Measurements from ENCODE around the gene SPTLC2. TPM values are rescaled to one million over a fixed set of nuclear protein-coding genes. Genes with fewer than 3 reads are reported as not detected.
A peak's percentile ranks its signal among the peaks of the same experiment; 100 is the strongest.

SPTLC2 gene
- total and polyA plus RNA-seq, 2 of the 13 experiments (the other 11 are each of a cell fraction or from before 2014, with no cell fraction given), result 17.4 to 17.5 TPM

DNA sequence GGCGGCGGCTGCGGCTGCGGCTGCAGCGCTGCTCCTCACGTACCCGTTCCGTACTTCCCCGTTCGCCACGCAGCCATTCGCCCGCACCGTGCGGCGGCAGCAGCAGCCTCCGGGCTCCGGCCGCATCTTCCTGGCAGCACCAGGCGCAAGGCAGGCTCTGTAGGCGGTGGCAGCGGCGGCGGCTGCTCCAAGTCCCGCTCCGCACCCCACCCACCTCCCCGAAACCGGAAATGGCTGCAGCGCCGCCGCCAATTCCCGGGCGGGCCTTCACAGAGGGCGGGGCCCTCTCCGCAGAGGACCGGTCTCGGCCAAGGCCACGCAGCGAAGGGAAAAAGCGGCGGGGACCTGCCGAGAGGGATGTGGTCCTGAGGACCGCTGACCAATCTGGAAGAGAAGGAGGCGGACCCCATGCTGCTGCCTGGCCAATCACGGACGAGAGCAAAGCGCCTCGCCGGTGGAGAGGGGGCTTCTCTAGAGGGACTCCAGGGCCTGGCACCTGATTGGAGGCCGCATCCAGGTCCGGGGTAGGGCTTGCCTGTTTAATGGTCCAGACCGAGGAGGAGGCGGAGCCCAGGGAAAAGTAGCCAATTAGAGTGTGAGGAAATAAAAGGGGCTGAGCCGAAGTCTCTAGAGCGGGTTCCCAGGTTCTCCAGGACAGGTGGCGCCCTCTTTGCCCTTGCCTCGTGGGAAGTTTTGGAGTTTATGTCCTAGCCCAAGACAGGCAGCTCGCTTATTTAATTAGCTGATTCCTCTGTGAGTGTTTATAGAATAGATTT is at the start of gene SPTLC2 (continued):
- TF ChIP-seq, protein P1, sequence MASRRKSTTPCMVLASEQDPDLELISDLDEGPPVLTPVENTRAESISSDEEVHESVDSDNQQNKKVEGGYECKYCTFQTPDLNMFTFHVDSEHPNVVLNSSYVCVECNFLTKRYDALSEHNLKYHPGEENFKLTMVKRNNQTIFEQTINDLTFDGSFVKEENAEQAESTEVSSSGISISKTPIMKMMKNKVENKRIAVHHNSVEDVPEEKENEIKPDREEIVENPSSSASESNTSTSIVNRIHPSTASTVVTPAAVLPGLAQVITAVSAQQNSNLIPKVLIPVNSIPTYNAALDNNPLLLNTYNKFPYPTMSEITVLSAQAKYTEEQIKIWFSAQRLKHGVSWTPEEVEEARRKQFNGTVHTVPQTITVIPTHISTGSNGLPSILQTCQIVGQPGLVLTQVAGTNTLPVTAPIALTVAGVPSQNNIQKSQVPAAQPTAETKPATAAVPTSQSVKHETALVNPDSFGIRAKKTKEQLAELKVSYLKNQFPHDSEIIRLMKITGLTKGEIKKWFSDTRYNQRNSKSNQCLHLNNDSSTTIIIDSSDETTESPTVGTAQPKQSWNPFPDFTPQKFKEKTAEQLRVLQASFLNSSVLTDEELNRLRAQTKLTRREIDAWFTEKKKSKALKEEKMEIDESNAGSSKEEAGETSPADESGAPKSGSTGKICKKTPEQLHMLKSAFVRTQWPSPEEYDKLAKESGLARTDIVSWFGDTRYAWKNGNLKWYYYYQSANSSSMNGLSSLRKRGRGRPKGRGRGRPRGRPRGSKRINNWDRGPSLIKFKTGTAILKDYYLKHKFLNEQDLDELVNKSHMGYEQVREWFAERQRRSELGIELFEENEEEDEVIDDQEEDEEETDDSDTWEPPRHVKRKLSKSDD (CRISPR knock-in tag; IDR thresholded peaks at IDR 0.05; ENCODE audit: low read depth), result no peak
- TF ChIP-seq, protein P2, sequence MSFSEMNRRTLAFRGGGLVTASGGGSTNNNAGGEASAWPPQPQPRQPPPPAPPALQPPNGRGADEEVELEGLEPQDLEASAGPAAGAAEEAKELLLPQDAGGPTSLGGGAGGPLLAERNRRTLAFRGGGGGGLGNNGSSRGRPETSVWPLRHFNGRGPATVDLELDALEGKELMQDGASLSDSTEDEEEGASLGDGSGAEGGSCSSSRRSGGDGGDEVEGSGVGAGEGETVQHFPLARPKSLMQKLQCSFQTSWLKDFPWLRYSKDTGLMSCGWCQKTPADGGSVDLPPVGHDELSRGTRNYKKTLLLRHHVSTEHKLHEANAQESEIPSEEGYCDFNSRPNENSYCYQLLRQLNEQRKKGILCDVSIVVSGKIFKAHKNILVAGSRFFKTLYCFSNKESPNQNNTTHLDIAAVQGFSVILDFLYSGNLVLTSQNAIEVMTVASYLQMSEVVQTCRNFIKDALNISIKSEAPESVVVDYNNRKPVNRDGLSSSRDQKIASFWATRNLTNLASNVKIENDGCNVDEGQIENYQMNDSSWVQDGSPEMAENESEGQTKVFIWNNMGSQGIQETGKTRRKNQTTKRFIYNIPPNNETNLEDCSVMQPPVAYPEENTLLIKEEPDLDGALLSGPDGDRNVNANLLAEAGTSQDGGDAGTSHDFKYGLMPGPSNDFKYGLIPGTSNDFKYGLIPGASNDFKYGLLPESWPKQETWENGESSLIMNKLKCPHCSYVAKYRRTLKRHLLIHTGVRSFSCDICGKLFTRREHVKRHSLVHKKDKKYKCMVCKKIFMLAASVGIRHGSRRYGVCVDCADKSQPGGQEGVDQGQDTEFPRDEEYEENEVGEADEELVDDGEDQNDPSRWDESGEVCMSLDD (CRISPR knock-in tag; IDR thresholded peaks at IDR 0.05; ENCODE audit: borderline replicate concordance), result no peak
- peak; percentile 51; the same call in 1 of the 2 replicates for TF ChIP-seq ZNF788 (CRISPR knock-in tag; IDR thresholded peaks at IDR 0.05; ENCODE audit: borderline replicate concordance)
- TF ChIP-seq, protein P3, sequence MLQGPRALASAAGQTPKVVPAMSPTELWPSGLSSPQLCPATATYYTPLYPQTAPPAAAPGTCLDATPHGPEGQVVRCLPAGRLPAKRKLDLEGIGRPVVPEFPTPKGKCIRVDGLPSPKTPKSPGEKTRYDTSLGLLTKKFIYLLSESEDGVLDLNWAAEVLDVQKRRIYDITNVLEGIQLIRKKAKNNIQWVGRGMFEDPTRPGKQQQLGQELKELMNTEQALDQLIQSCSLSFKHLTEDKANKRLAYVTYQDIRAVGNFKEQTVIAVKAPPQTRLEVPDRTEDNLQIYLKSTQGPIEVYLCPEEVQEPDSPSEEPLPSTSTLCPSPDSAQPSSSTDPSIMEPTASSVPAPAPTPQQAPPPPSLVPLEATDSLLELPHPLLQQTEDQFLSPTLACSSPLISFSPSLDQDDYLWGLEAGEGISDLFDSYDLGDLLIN (CRISPR knock-in tag; IDR thresholded peaks at IDR 0.05; ENCODE audit: borderline replicate concordance), result no peak
- peak; percentile 74; the same call in 1 of the 2 replicates for TF ChIP-seq ERF (CRISPR knock-in tag; IDR thresholded peaks at IDR 0.05)
- no peak for TF ChIP-seq HDAC6 (IDR thresholded peaks at IDR 0.05; ENCODE audit: low read depth, low read length)
- TF ChIP-seq, protein P4, sequence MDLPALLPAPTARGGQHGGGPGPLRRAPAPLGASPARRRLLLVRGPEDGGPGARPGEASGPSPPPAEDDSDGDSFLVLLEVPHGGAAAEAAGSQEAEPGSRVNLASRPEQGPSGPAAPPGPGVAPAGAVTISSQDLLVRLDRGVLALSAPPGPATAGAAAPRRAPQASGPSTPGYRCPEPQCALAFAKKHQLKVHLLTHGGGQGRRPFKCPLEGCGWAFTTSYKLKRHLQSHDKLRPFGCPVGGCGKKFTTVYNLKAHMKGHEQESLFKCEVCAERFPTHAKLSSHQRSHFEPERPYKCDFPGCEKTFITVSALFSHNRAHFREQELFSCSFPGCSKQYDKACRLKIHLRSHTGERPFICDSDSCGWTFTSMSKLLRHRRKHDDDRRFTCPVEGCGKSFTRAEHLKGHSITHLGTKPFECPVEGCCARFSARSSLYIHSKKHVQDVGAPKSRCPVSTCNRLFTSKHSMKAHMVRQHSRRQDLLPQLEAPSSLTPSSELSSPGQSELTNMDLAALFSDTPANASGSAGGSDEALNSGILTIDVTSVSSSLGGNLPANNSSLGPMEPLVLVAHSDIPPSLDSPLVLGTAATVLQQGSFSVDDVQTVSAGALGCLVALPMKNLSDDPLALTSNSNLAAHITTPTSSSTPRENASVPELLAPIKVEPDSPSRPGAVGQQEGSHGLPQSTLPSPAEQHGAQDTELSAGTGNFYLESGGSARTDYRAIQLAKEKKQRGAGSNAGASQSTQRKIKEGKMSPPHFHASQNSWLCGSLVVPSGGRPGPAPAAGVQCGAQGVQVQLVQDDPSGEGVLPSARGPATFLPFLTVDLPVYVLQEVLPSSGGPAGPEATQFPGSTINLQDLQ (CRISPR knock-in tag; IDR thresholded peaks at IDR 0.05), result 0 out of 2 replicates have a peak, but pooled peaks have one; percentile 7
- TF ChIP-seq MXD4 (CRISPR knock-in tag; IDR thresholded peaks at IDR 0.05), result peak; percentile 31; the same call in 1 of the 2 replicates
- TF ChIP-seq TRIM24 (CRISPR knock-in tag; IDR thresholded peaks at IDR 0.05), result no peak
- no peak for TF ChIP-seq MAFG (CRISPR knock-in tag; IDR thresholded peaks at IDR 0.05)
- TF ChIP-seq ZNF75D (CRISPR knock-in tag; IDR thresholded peaks at IDR 0.05; ENCODE audit: borderline replicate concordance), result no peak
- TF ChIP-seq, protein P5, sequence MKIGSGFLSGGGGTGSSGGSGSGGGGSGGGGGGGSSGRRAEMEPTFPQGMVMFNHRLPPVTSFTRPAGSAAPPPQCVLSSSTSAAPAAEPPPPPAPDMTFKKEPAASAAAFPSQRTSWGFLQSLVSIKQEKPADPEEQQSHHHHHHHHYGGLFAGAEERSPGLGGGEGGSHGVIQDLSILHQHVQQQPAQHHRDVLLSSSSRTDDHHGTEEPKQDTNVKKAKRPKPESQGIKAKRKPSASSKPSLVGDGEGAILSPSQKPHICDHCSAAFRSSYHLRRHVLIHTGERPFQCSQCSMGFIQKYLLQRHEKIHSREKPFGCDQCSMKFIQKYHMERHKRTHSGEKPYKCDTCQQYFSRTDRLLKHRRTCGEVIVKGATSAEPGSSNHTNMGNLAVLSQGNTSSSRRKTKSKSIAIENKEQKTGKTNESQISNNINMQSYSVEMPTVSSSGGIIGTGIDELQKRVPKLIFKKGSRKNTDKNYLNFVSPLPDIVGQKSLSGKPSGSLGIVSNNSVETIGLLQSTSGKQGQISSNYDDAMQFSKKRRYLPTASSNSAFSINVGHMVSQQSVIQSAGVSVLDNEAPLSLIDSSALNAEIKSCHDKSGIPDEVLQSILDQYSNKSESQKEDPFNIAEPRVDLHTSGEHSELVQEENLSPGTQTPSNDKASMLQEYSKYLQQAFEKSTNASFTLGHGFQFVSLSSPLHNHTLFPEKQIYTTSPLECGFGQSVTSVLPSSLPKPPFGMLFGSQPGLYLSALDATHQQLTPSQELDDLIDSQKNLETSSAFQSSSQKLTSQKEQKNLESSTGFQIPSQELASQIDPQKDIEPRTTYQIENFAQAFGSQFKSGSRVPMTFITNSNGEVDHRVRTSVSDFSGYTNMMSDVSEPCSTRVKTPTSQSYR (CRISPR knock-in tag; IDR thresholded peaks at IDR 0.05; ENCODE audit: borderline replicate concordance), result no peak
- no peak for TF ChIP-seq ZNF549 (CRISPR knock-in tag; IDR thresholded peaks at IDR 0.05)
